Right forelimb (tissue), 1 donor: ENCODE measurements around the gene HMOX2.

ENCODE experiments used
- DNase-seq: peaks from one replicate; pipeline ENCODE4 v3.0.0-alpha.2; 2018

HMOX2 gene

DNA sequence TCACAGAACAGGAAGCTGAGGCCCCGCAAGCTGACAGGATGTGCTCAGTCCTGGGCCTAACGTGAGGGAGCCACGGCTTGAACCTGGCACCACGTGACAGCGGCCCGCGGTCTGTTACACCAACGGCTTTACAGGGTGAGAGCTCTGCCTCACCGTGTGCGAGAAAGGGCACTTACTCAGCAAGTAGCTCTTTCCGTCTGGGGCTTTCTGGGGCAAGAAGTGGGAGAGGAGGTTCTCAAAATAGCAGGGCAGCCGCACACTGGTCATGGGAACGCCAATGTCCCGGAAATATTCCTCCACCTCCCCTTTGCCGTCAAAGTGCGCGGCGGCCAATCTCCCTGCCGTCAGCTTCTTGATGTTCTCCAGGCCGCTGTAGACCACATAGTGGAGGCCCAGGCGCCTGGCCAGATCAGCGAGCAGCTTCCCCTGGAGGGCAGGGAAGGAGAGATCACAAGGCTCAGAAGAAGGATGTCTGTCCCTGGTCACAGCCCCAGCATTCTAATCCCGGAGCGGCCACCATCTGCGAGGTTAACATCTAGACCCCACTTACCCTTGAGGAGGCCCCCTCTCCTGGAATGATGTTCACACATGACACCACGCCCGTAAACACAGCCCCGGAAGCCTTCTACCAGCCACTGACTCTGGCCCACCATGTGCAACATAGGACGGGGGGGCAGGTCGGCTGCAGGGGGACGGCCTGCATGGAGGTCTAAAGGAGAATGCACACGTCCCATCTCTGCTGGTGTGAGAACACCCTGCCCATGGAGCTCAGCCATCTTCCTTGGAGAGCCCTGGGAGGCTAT is 10.0 kb upstream of the HMOX2 start:
- DNase-seq = no peak

DNA sequence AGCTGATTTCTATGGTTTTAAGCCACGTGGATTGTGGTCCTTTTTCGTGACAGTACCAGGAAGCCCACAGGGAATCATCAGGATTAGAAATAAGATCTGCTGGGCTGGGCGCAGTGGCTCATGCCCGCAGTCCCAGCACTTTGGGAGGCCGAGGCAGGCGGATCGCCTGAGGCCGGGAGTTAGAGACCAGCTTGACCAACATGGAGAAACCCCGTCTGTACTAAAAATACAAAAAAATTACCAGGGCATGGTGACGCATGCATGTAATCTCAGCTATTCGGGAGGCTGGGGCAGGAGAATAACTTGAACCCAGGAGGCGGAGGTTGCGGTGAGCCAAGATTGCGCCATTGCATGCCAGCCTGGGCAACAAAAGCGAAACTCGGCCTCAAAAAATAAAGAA is 8.3 kb upstream of the HMOX2 start:
- DNase-seq = no peak

DNA sequence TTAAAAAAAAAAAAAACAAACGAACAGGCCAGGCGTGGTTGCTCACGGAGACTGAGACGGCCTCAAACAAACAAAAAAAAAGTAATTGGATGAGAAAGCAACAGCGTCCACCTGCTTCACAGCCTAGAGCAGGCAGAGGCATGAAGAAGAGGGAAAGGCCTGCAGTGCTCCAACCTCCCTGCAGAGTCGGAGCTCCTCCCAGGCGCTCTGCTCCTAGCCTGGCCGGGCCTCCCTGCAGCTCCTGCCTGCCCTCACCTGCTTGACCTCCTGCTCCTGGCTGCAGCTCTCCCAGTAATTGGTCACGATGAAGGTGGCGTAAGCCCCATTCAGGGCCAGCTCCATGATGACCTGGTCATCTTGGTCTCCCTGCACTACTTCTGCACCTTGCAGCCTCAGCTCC is 7.2 kb upstream of the HMOX2 start:
- no peak for DNase-seq

DNA sequence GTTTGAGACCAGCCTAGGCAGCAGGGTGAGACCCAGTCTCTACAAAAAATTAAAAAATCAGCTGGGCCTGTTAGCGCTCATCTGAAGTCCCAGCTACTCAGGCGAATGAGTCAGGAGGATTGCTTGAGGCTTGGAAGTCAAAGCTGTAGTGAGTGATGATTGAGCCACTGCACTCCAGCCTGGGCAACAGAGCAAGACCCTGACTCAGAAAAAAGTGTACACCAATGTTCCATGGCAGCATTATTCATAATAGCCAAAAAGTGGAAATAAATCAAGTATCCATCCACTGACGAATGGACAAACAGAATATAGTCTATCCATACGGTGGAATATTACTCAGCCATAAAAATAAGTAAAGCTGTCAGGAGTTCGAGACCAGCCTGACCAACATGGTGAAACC is 4.3 kb upstream of the HMOX2 start:
- DNase-seq = no peak

DNA sequence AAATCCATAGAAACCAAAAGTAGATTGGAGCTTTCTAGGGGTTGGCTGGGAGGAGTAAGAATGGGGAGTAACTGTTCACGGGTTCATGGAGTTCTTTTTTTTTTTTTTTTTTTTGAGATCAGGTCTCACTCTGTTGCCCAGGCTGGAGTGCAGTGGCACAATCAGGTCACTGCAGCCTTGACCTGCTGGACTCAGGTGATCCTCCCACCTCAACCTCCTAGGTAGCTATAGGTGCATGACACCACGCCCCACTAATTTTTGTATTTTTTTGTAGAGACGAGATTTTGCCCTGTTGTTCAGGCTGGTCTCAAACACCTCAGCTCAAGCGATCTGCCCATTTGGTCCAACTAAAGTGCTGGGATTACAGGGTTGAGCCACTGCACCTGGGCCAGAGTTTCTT is 3.3 kb upstream of the HMOX2 start:
- no peak for DNase-seq

DNA sequence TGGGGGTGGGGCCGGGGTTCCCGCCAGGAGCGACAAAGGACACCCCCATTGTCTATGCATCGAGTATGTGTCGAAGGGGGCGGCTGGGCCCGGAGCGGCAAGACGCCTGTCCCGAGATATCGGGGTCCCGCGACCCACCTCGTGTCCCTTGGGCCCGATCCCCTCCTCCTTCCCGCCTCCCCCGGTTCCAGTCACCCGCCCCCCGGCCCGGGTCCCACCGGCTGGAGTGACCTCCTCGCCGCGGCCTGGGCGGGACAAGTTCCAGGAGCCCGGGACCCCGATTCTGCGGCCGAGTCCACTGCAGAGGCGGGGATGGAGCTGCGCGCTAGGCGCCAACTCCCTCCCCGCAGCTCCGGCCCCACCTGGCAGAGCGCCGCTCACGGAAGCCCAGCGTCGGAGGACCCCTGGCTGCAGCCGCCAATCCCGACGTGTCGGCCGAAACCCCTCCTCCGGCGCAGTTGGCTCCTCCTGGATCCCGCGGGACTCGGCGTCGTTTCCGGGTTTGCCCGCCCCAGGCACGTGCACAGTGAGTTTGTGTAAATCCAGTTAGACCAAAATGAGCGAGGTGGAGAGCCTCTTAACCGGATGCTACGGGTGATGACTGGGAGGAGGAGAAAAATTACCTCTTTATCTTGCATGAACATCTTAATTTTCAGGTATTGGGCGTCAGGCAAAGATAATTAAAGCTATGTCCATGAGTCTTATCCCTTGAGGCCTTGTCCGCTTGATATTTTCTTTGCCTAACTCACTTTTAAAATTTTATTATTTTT is 1.8 kb upstream of the HMOX2 start, which contains the start of gene NMRAL1:
Gene NMRAL1, minus strand, starts transcription at position 434 of the 770 bp plus-strand sequence. CDS start 493 bp downstream, outside the sequence.
- DNase-seq = peak; percentile 97

DNA sequence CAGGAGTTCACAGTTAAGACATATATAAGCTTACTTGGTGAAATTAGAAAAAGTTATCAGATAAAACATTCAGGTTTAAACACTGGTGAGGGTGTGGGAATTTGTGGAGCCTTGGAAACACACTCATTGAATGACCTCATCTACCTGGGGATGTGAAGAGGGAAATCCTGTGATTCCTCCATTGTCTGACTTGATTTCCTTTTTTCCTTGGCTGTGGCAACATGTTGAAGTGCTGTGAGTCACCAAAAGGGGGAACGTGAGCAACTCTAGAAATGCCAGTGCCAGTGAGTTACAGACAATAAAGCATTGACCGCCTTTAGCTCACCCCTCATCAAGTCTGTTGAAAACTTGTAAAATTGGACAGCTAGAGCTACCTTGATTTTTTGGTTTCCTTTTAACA is 1.8 kb downstream of the HMOX2 start:
- DNase-seq = no peak

DNA sequence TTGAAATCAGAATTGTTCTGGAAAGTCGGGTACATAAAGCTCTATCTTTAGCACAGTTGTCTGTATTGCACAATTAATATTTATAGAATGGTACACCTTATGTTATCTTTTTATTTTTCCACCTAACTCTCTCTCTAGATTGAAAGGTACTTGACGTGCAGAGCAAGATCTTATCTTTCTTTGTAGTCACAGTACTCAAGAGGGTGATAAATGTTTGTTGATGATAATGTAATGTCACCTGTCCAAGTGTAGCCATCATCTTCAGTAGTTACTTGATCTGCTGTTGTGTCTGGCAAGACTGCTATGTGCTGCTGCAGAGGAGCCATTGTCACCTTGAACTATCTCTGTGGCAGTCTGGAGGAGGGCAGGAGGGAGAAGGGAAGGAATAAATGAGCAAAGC is 5.3 kb downstream of the HMOX2 start:
- DNase-seq = no peak

DNA sequence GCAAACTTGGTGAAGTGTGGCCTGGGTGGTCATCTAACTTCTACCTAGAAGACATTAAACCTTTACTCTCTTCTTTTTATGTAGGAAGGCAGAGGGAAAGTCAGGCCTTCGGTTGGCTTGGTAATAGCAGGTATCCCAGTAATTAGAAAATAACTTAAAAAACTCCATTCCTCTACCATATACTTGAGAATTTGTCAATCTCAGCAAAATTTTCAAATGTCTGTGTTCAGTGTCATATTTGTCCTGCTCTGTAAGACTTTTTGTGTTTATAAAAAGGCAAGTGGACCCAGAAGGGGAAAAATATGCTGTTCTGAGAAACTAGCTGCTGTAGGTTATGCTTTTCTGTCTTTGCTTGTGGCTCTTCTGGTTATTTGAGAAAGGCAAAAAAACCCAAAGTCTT is 5.8 kb downstream of the HMOX2 start:
- no peak for DNase-seq

DNA sequence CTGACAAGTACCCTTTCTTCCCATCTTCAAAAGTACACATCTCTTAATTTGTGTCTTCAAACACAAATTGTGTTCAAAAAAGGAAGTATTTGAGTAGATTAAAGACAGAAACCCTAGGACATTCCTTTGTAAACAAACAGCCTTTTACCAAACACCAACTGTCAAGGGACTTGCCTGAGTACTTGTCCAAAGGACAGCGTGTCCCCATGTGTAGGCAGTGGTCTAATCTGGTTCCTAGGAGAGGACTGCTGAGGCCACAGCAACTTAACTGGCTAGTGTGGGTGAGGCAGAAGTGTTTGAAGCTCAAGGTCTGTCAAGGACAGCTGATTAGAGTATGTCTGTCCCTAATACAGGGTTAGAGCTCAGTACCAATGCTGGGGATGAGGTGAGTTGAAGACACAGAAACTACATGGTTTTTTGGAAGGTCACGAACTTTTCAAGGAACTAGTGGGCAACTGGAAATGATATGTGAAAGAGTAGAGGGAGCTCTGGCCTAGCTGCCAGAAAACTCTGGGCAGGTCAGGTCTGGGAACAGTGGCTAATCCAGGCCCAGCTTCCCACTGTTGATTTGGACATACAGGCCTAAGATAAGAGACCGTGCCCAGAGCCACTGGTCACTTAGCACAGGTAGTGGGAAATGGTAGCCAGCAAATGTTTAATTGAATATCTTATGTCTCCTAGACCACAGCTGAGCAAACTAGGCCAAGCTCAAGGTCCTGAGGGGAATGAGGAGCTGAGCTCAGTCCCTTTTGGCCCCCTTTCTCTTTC is 10.1 kb downstream of the HMOX2 start:
- no peak for DNase-seq

DNA sequence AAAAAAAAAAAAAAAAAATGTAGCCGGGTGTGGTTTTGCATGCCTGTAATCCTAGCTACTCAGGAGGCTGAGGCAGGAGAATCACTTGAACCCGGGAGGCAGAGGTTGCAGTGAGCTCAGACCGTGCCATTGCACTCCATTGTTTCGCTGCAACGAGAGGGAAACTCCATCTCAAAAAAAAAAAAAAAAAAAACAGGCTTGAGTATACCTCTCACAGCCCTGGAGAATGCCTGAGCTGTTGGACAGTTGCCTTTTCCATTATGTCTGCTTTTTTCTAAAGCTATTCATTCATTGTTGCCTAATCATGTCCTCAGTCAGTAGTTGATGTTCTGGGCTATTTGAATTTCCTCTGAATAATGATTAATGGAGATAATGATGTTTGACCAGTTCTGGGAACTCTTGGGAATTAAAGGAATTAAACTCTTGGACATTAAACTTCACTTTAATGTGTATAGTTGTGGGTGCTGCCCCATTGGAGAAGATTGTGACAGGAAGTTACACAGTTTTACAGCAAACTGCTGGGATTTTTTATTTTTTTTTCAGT is 11.8 kb downstream of the HMOX2 start:
- DNase-seq = no peak

DNA sequence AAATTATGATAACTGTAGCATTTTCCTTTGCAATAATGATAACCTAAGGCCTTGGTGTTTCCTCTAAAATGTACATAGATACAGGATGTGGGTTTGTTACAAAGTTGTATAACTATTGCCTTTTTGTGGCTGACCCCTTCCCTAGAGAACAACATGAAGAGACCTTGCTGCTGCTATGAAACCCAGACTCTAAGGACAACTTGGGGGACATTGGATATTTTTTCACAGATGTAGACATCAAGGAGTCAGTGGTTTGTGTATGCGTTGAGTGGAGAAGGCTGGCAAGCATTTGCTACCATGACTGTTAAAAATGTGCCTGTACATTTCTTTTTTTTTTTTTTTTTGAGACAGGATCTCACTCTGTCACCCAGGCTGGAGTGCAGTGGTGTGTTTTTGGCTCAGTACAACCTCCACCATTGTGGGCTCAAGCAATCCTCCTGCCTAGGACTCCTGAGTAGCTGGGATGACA is 12.3 kb downstream of the HMOX2 start:
- no peak for DNase-seq

DNA sequence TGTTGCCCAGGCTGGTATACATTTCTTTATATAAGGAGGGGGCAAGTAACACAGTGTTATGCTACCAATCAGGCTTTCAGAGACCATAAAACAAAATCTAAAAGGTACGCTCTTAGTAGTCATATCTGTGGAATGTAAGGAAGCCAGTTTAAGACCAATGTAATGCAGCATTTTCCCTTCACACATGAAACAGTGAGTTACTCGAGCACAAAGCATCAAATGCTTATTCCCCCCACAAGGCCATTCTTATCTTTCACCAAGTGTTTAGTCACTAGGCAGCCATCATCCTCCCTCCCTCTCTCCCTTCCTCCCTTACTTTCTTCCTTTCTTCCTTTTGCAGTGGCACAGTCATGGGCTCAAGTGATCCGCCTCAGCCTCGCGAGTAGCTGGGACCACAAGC is 12.8 kb downstream of the HMOX2 start:
- DNase-seq = no peak

DNA sequence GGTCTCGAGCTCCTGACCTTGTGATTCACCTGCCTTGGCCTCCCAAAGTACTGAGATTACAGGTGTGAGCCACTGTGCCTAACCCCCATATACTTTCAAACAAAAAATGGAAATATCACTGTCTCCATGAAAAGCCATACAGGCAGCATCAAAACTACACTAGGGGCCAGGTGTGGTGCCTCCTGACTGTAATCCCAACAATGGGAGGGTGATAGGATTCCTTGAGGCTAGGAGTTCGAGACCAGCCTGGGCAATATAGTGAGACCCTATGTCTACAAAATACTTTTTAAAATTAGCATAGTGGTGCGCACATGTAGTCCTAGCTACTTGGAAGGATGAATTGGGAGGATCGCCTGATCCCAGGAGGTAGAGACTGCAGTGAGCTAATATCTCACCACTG is 15.7 kb downstream of the HMOX2 start:
- DNase-seq = no peak

DNA sequence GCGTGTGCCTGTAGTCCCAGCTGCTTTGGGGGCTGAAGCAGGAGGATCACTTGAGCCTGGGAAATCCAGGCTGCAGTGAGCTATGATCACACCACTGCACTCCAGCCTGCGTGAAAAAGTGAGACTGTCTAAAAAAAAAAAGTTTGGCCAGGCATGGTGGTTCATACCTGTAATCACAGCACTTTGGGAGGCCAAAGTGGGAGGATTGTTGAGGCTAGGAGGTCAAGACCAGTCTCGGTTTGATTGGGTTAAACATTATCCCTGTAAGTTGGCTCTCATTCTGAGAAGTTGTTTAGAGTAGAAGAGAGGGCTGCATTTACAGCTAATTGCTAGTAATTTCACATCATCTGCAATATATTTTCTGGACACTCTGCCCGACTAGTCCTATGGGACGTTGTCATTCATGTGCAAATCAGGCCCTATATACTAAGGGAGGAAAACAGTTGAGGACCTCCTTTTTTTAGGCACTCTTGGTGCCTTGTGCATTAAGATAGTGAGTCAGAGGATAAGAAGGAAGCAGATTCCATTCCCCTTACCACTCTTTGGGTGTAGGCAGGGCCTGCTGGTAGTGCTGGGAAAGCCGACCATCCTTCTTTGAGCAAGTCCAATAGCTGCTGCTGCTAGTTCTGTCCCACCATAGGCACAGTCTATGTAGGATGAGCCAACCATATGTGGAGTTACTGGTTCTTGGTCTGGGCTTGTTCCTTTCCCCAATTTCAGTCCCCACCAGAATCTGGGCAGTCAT is 18.7 kb downstream of the HMOX2 start:
- no peak for DNase-seq

DNA sequence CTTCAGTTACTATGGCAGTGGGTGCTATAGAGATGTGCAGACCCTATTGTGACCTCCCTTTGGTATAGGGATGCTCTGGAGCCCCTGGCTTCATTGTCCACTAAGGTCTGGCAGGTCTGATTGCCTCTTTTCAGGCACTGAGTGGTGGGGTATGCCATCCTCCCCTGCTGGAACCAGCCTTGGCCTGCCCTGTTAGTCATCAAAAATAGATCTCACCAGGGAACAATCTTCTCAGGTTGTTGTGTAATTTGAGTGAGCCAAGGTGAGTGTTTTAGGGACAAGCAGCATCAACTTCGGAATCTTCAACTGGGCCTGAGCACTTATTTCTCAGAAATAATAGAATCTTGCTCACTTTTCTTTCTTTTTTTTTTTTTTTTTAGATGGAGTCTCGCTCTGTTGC is 19.6 kb downstream of the HMOX2 start:
- DNase-seq = no peak

DNA sequence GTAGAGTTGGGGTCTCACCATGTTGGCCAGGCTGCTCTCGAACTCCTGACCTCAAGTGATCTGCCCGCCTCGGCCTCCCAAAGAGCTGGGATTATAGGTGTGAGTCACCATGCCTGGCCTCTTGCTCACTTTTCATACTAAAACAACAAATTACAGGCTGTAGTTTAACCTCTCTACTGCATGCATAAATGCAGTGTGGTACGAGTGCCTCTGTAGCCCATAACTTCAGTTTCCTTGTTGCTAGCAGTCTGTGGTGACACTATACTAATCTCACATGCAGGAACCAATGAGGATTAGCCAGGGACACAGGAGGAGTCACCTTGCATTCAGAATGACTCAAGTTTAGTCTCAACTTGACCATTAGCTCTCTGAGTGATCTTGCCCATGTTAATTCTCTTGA is 20.1 kb downstream of the HMOX2 start:
- DNase-seq = no peak

DNA sequence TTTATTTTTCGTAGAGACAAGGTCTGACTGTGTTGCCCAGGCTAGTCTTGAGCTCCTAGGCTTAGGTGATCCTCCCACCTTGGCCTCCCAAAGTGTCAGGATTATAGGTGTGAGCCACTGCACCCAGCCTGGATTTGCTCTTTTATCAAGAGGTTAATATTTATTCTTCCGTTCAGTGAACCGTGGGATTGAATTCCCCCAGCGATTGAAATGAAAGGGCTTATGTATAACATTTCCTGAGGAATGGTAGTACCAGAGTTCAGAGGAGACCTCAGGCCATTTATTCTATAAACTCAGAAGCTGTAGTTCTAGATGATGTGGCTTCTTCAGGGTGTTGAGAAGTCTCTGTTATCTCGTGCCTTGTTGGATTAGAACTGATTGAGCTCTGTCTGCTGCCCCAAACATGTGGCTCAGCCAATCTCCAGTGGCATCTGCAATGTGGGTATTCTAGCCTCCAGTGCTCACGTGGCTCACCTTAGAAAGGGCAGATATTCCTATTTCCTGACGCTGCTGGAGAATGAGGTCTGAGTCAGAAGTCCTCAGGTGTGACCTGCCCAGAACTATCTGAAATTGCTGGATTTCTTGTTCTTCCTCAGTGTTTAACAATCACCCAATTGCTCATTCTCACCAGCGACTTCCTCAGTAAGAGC is 22.5 kb downstream of the HMOX2 start:
- no peak for DNase-seq

DNA sequence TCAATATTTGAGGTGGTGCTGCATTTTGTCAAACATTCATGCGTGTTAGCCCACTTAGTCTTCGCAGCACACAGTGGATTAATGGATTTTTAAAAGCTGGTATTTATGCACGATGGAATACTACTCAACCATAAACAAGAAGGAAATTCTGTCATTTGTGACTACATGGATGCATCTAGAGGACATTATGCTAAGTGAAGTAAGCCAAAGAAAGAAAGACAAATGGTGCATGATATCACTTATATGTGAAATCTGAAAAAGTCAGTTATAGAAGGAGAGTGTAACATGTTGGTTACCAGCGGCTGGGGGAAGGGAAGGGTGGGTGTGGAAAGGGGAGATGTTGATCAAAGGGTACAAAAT is 23.0 kb downstream of the HMOX2 start:
- DNase-seq = no peak

DNA sequence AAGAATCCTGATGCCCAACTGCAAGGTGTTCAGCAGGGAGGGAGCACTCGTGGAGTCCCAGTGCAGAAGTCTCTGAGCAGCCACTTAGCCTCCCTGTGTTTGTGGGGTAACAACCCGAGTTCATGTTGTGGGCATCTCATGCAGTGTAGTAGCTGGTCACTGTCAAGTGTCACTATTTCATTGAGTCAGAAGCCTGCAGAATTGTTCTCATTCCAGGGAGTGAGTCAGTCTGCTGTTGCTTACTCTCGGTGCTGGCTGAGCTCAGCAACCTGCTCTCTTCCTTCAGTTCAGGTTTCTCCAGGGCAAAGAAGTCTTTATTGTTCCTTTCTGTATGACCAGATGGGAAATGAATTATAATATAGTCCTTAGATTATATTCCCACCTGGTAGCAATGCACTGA is 24.1 kb downstream of the HMOX2 start:
- DNase-seq = no peak

DNA sequence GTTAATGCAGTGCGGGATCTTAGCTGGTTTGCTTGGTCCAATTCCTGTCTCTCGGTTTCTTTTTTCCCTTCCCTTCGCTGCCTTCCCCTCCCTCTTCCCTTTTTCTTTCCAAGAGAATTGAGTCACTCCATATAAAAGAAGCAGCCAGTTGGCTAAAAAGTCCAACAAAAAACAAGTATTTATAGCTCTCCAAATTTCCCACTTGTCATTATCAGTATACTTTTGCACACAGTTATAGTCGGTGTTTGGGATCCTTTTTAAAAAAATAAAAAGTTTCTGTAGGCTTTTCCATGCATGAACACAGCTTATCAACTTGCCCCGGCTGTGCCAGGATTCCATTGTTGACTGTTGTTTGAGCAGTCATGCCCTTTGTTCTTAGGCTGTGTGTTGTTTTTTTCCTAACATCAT is 24.9 kb downstream of the HMOX2 start:
- DNase-seq = no peak
